ENCODE measurements around the gene CYTH4. TPM values are rescaled to one million over a fixed set of nuclear protein-coding genes. Genes with fewer than 3 reads are reported as not detected.

The CYTH4 gene
- total RNA-seq, 3 donors from 2014 or later = 8.7 to 13.3 (median 11.6) TPM

DNA sequence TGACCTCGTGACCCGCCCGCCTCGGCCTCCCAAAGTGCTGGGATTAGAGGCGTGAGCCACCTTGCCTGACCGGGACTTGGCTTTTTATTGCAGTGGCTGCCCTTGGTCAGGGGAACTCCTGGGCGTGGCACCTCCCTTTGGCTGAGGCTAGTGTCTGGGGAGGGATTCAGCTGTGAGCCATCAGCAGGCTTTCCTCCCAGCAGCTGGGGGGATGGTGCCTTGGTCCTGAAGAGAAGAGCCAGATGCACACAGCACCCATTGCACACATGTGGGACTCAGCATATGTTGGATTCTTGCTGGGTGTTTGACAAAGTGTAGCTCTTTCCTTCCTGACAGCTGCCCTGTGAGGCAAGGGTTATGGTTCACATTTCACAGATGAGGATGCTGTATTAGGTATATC lies 8.4 kb downstream of the CYTH4 start:
- TF ChIP-seq, protein P1, sequence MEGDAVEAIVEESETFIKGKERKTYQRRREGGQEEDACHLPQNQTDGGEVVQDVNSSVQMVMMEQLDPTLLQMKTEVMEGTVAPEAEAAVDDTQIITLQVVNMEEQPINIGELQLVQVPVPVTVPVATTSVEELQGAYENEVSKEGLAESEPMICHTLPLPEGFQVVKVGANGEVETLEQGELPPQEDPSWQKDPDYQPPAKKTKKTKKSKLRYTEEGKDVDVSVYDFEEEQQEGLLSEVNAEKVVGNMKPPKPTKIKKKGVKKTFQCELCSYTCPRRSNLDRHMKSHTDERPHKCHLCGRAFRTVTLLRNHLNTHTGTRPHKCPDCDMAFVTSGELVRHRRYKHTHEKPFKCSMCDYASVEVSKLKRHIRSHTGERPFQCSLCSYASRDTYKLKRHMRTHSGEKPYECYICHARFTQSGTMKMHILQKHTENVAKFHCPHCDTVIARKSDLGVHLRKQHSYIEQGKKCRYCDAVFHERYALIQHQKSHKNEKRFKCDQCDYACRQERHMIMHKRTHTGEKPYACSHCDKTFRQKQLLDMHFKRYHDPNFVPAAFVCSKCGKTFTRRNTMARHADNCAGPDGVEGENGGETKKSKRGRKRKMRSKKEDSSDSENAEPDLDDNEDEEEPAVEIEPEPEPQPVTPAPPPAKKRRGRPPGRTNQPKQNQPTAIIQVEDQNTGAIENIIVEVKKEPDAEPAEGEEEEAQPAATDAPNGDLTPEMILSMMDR (IDR thresholded peaks at IDR 0.05) = no peak
- ATAC-seq (no peak), DNase-seq (no peak)
- H3K9me3 ChIP-seq = no peaks in the 10 kb centered on the region
- intact Hi-C loops (cut with DNase I, micrococcal nuclease) = no loop called here
- no peaks in the 10 kb centered on the region for H3K4me1 ChIP-seq (ENCODE audit: low read depth)
- H3K4me3 ChIP-seq = no peak overlapping the region
- no peaks in the 10 kb centered on the region for H3K36me3 ChIP-seq (ENCODE audit: low read depth)

DNA sequence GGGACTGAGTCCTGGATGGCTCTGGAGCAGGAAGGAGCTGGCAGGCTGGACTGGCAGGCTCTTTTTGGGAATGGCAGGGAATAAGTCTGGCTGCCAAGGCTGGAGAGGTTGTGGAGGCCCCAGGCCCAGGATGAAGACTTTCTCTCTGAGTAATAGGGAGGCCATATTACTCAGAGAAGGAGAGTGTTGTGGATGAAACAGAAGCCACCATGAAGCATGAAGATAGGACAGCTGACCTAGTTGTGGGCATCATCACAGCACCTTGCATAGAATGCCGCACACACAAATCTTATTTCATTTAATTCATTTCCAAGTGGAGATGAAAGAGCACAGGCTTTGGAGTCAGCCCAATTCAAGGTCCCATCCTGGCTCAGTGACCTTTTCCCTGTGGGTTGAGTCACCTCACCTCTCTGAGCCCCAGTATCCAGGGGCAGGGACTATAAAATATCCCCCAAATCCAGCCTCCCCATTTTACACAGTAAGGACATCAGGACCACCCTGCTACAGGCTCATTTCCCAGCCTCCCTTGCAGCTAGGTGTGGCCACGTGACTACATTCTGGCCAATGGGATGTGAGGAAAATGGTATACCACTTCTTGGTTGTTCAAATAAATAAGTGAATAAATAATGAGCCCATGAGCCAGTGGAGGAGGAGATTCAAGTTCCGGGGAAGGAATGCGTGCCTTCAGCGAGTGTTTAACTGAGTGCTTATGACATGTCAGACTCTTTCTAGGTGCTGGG lies 9.4 kb downstream of the CYTH4 start:
- TF ChIP-seq, protein P1 (IDR thresholded peaks at IDR 0.05) = no peak
- intact Hi-C loops (cut with DNase I, micrococcal nuclease) = no loop called here
- ATAC-seq = no peak

DNA sequence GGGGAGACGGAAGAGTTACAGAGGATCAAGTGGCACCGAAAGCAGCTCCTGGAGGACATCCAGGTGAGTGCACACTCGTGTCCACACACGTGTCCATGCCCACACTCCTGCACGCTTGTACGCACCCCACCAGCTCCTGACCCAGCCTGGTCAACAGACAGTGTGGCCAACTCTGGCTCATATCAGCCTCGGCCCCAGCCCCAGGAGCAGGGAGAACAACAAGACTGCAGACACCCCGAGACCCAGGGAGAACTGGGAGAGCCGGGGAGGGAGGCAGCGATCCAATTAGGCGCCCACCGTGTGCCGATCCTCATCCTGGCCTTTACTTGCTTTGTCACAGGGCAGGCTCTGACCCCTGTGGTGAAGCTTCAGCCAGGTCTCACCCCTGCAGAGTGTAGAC lies 10.3 kb downstream of the CYTH4 start:
- DNase-seq = no peak
- intact Hi-C loops (cut with DNase I, micrococcal nuclease) = no loop called here
- Histone ChIP-seq H3K4me3 (no peak overlapping the region), H3K36me3 (ENCODE audit: low read depth) (no peaks in the 10 kb centered on the region), H3K9me3 (no peaks in the 10 kb centered on the region), H3K4me1 (ENCODE audit: low read depth) (no peaks in the 10 kb centered on the region)
- TF ChIP-seq, protein P1 (IDR thresholded peaks at IDR 0.05) = no peak
- no peak for ATAC-seq

More for the DNA sequence above, 9.4 kb downstream of the CYTH4 start:
- Histone ChIP-seq H3K36me3 (ENCODE audit: low read depth) (no peaks in the 10 kb centered on the region), H3K4me3 (no peak overlapping the region), H3K9me3 (no peaks in the 10 kb centered on the region), H3K4me1 (ENCODE audit: low read depth) (no peaks in the 10 kb centered on the region)
- DNase-seq = no peak

DNA sequence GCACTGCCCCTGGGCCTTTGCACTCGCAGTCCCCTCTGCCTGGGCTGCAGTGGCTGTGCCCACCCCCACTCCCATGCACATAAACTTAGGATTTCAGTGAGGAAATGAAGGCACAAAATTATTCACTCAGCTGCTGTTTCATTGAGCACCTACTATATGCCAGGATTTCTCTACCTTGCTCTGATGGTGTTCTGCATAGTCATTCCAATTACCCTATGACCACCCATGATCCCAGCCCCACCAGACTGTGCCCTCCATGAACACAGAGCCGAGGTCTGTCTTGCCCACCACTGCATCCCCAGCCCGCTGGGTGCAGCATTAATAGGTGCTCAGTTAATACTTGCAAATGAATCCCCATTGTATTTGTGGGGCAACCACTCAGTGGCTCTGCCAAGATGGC lies 10.9 kb downstream of the CYTH4 start:
- intact Hi-C loops (cut with DNase I, micrococcal nuclease) = no loop called here
- DNase-seq (no peak), ATAC-seq (no peak)
- Histone ChIP-seq H3K9me3 (no peaks in the 10 kb centered on the region), H3K4me3 (no peak overlapping the region), H3K36me3 (ENCODE audit: low read depth) (no peaks in the 10 kb centered on the region), H3K4me1 (ENCODE audit: low read depth) (no peaks in the 10 kb centered on the region)
- TF ChIP-seq, protein P1 (IDR thresholded peaks at IDR 0.05) = no peak

DNA sequence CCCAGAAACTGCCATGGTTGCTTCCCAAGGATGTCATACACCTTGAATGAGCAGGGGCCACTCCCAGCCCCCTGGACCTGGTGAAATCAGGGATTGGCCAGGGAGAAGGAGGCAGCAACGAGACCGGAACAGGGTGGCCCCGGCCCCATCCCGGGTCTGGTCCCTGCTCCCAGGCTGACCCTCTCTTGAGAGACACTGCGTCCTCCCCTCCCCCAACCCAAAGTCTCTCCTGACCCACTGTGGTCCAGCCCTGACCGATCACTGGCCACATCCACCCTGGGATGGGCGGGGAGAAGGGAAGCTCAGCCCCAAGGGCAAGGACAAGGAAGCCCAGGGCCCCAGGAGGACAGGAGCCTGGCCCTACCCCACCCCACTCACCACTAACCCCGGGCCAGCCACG lies 12.4 kb downstream of the CYTH4 start:
- no peak for ATAC-seq
- intact Hi-C loops (cut with DNase I, micrococcal nuclease) = no loop called here
- H3K36me3 ChIP-seq (ENCODE audit: low read depth) = no peaks in the 10 kb centered on the region
- no peak for DNase-seq
- TF ChIP-seq, protein P1 (IDR thresholded peaks at IDR 0.05) = no peak
- no peaks in the 10 kb centered on the region for H3K9me3 ChIP-seq
- no peaks in the 10 kb centered on the region for H3K4me1 ChIP-seq (ENCODE audit: low read depth)
- no peak overlapping the region for H3K4me3 ChIP-seq
